HepG2 (cell line): Measurements from ENCODE around the gene OTP. TPM values are rescaled to one million over a fixed set of nuclear protein-coding genes. Genes with fewer than 3 reads are reported as not detected.

Source experiments
- HES4 ChIP-seq: sonication (generic); formaldehyde crosslinking; IDR thresholded peaks from 2 replicates; pipeline ENCODE4 v1.9.0; 2021; ENCODE audit warnings: mild to moderate bottlenecking, missing genetic modification reagents, borderline replicate concordance
- HNRNPK ChIP-seq: fragments of 200-400 bp; formaldehyde crosslinking; IDR thresholded peaks from 2 replicates; pipeline ENCODE4 v1.6.1; 2018; ENCODE audit warnings: low read length, low read depth, moderate library complexity, mild to moderate bottlenecking; ENCODE audit not compliant: poor library complexity, severe bottlenecking
- HOXA3 ChIP-seq: sonication (generic); formaldehyde crosslinking; IDR thresholded peaks from 2 replicates; pipeline ENCODE4 v1.5.0; 2020; ENCODE audit warnings: missing genetic modification reagents
- HOXD1 ChIP-seq: sonication (generic); formaldehyde crosslinking; IDR thresholded peaks from 2 replicates; pipeline ENCODE4 v1.5.0; 2020; ENCODE audit warnings: missing genetic modification reagents
- KDM2A ChIP-seq: sonication (generic); formaldehyde crosslinking; IDR thresholded peaks from 2 replicates; pipeline ENCODE4 v1.4.0; 2020; ENCODE audit warnings: low read depth, missing genetic modification reagents, borderline replicate concordance
- KDM3A ChIP-seq: IDR thresholded peaks from 2 replicates; pipeline ENCODE4 v1.6.1; 2018; ENCODE audit warnings: low read depth, missing compliant biosample characterization
- RAD21 ChIP-seq: fragments of 450-650 bp; formaldehyde crosslinking; IDR thresholded peaks from 2 replicates; pipeline ENCODE4 v1.5.0; 2020; ENCODE audit warnings: mild to moderate bottlenecking
- REXO4 ChIP-seq: sonication (generic); formaldehyde crosslinking; IDR thresholded peaks from 2 replicates; pipeline ENCODE4 v1.8.0; 2022; ENCODE audit warnings: missing genetic modification reagents, mild to moderate bottlenecking, borderline replicate concordance
- RXRA ChIP-seq: sonication (generic); formaldehyde crosslinking; IDR thresholded peaks from 2 replicates; pipeline ENCODE4 v1.5.1; 2020; ENCODE audit warnings: missing genetic modification reagents
- SMARCC2 ChIP-seq: fragments of 450-650 bp; IDR thresholded peaks from 2 replicates; pipeline ENCODE4 v1.6.1; 2017; ENCODE audit warnings: antibody characterized with exemption, mild to moderate bottlenecking
- SUZ12 ChIP-seq: fragments of 150-350 bp; IDR thresholded peaks from 2 replicates; pipeline ENCODE4 v1.6.1; 2014; ENCODE audit warnings: low read depth, low read length
- YY1 ChIP-seq: IDR thresholded peaks from 2 replicates; pipeline ENCODE4 v1.6.1; 2011; ENCODE audit warnings: low read length, low read depth, moderate library complexity, mild to moderate bottlenecking; ENCODE audit not compliant: insufficient read depth, insufficient replicate concordance
- ZBTB1 ChIP-seq: sonication (generic); formaldehyde crosslinking; IDR thresholded peaks from 2 replicates; pipeline ENCODE4 v1.4.0; 2020; ENCODE audit warnings: missing genetic modification reagents, borderline replicate concordance
- ZFX ChIP-seq: sonication (generic); formaldehyde crosslinking; IDR thresholded peaks from 2 replicates; pipeline ENCODE4 v1.4.0; 2020; ENCODE audit warnings: mild to moderate bottlenecking, low read depth, missing genetic modification reagents, moderate library complexity
- ZFY ChIP-seq: sonication (generic); formaldehyde crosslinking; IDR thresholded peaks from 2 replicates; pipeline ENCODE4 v1.4.0; 2020; ENCODE audit warnings: missing genetic modification reagents
- ZNF138 ChIP-seq: sonication (generic); formaldehyde crosslinking; IDR thresholded peaks from 2 replicates; pipeline ENCODE4 v1.5.0; 2020; ENCODE audit warnings: mild to moderate bottlenecking, low read depth, missing genetic modification reagents
- ZNF275 ChIP-seq: sonication (generic); formaldehyde crosslinking; IDR thresholded peaks from 2 replicates; pipeline ENCODE4 v1.8.0; 2022; ENCODE audit warnings: missing genetic modification reagents, mild to moderate bottlenecking, inconsistent platforms, borderline replicate concordance
- ZNF276 ChIP-seq: sonication (generic); formaldehyde crosslinking; IDR thresholded peaks from 2 replicates; pipeline ENCODE4 v1.4.0; 2020; ENCODE audit warnings: mild to moderate bottlenecking, low read depth, missing genetic modification reagents
- ZNF510 ChIP-seq: sonication (generic); formaldehyde crosslinking; IDR thresholded peaks from 2 replicates; pipeline ENCODE4 v1.4.0; 2020; ENCODE audit warnings: low read depth, mild to moderate bottlenecking, missing genetic modification reagents
- ZNF557 ChIP-seq: sonication (generic); formaldehyde crosslinking; IDR thresholded peaks from 2 replicates; pipeline ENCODE4 v1.4.0; 2020; ENCODE audit warnings: missing genetic modification reagents
- ZNF766 ChIP-seq: sonication (generic); formaldehyde crosslinking; IDR thresholded peaks from 2 replicates; pipeline ENCODE4 v1.5.0; 2020; ENCODE audit warnings: missing genetic modification reagents, borderline replicate concordance
- polyA plus RNA-seq, 8 experiments: library from polyadenylated mRNA; depleted of rRNA in 3 of 8; stranded (reverse) in 7 of 8; unstranded in 1 of 8; fragments of >200 nt; fragmentation: Illumina TruSeq in 4 of 8; extraction: Trizol in 4 of 8; gene quantifications; 2 replicates each; pipeline versions ENCODE4 v1.2.1 to v1.2.3, GENCODE V29; 2011 to 2016; ENCODE audit warnings: low read depth in 4 of 8, missing spikeins in 1 of 8, mixed read lengths in 1 of 8; ENCODE audit not compliant: insufficient read depth in 1 of 8
- total RNA-seq, 5 experiments: library from RNA; depleted of rRNA; stranded (reverse); fragments of >200 nt; fragmentation: Illumina TruSeq; extraction: Trizol; gene quantifications; 2 replicates each; pipeline ENCODE4 v1.2.3, GENCODE V29; 2016; ENCODE audit warnings: low read depth in 1 of 5
- TF ChIP-seq, protein P1 (sequence below): sonication (generic); formaldehyde crosslinking; IDR thresholded peaks from 2 replicates; pipeline ENCODE4 v1.4.0; 2020; ENCODE audit warnings: missing genetic modification reagents
- TF ChIP-seq, protein P2 (sequence below): sonication (generic); formaldehyde crosslinking; IDR thresholded peaks from 2 replicates; pipeline ENCODE4 v1.4.0; 2020; ENCODE audit warnings: missing genetic modification reagents

Gene OTP
- total and polyA plus RNA-seq, 2 of the 13 experiments (the other 11 are each of a cell fraction or from before 2014, with no cell fraction given) = not detected

DNA sequence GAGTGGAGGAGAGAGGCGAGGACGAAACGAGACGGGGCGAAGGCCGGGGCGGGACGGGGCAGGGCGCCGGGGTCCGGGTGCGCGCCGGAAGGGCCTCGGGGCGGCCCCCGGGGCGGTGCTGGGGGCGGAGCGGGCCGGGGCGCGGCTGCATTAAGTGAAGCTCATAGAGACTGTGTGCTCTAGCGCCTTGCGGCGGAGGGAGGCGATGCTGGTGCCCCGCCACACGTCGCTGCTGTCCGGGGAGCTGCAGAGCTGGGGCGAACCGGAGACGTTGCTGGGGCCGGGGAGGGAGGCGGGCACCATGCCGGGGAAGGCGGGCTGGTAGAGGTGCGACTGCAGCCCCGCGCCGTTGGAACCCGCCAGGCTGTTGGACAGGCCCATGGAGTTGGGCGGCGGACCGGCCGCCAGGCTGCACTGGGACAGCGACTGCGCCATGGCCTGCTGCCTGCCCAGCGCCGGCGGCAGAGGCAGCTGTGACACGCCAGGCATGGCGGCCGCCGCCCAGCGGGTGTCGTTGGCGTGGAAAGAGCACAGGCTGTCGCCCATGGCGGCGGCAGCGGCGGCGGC is 8.3 kb downstream of the OTP start (continued):
- TF ChIP-seq, protein P1, sequence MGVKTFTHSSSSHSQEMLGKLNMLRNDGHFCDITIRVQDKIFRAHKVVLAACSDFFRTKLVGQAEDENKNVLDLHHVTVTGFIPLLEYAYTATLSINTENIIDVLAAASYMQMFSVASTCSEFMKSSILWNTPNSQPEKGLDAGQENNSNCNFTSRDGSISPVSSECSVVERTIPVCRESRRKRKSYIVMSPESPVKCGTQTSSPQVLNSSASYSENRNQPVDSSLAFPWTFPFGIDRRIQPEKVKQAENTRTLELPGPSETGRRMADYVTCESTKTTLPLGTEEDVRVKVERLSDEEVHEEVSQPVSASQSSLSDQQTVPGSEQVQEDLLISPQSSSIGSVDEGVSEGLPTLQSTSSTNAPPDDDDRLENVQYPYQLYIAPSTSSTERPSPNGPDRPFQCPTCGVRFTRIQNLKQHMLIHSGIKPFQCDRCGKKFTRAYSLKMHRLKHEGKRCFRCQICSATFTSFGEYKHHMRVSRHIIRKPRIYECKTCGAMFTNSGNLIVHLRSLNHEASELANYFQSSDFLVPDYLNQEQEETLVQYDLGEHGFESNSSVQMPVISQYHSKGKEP = no peak
- peak; percentile 68 for TF ChIP-seq HOXA3
- TF ChIP-seq RXRA = no peak
- TF ChIP-seq ZNF510 (CRISPR knock-in tag) = no peak
- TF ChIP-seq HNRNPK = no peak
- no peak for TF ChIP-seq HES4
- TF ChIP-seq ZNF138 = no peak
- TF ChIP-seq SMARCC2 = no peak
- no peak for TF ChIP-seq SUZ12
- TF ChIP-seq, protein P2, sequence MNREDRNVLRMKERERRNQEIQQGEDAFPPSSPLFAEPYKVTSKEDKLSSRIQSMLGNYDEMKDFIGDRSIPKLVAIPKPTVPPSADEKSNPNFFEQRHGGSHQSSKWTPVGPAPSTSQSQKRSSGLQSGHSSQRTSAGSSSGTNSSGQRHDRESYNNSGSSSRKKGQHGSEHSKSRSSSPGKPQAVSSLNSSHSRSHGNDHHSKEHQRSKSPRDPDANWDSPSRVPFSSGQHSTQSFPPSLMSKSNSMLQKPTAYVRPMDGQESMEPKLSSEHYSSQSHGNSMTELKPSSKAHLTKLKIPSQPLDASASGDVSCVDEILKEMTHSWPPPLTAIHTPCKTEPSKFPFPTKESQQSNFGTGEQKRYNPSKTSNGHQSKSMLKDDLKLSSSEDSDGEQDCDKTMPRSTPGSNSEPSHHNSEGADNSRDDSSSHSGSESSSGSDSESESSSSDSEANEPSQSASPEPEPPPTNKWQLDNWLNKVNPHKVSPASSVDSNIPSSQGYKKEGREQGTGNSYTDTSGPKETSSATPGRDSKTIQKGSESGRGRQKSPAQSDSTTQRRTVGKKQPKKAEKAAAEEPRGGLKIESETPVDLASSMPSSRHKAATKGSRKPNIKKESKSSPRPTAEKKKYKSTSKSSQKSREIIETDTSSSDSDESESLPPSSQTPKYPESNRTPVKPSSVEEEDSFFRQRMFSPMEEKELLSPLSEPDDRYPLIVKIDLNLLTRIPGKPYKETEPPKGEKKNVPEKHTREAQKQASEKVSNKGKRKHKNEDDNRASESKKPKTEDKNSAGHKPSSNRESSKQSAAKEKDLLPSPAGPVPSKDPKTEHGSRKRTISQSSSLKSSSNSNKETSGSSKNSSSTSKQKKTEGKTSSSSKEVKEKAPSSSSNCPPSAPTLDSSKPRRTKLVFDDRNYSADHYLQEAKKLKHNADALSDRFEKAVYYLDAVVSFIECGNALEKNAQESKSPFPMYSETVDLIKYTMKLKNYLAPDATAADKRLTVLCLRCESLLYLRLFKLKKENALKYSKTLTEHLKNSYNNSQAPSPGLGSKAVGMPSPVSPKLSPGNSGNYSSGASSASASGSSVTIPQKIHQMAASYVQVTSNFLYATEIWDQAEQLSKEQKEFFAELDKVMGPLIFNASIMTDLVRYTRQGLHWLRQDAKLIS = no peak
- no peak for TF ChIP-seq ZNF275 (CRISPR knock-in tag)
- no peak; the same call in 1 of the 2 replicates for TF ChIP-seq KDM2A (CRISPR knock-in tag)
- no peak for TF ChIP-seq HOXD1
- 0 out of 2 replicates have a peak, but pooled peaks have one; percentile 59 for TF ChIP-seq ZNF766 (CRISPR knock-in tag)
- TF ChIP-seq YY1 = peak; percentile 66
- TF ChIP-seq ZFY (CRISPR knock-in tag) = peak; percentile 62
- no peak for TF ChIP-seq KDM3A (CRISPR knock-in tag)
- no peak for TF ChIP-seq ZBTB1 (CRISPR knock-in tag)
- peak; percentile 15; the same call in 1 of the 2 replicates for TF ChIP-seq RAD21 (CRISPR knock-in tag)
- no peak for TF ChIP-seq REXO4
- no peak for TF ChIP-seq ZNF276 (CRISPR knock-in tag)
- peak; percentile 22; the same call in 1 of the 2 replicates for TF ChIP-seq ZFX (CRISPR knock-in tag)
- TF ChIP-seq ZNF557 = no peak
